Natural killer cell (primary cell): ENCODE measurements around the gene RAX2. TPM values are rescaled to one million over a fixed set of nuclear protein-coding genes. Genes with fewer than 3 reads are reported as not detected.

Experiments used
- ATAC-seq, 3 donors: fragments of 150-1000 bp in 2 of 3; fragments of 200-7000 bp in 1 of 3; cut with Tn5 transposase; 1 replicate in 1 of 3; 2 replicates in 2 of 3; pipeline ENCODE4 v1.10.0; 2021; ENCODE audit warnings: mild to moderate bottlenecking in 2 of 3, moderate library complexity in 2 of 3
- DNase-seq, 2 donors: peaks; one replicate each; pipeline versions ENCODE4 v3.0.0 to v3.0.0-alpha.2; 2013 to 2021; ENCODE audit warnings: mixed read lengths in 1 of 2
- H3K27ac ChIP-seq: one replicate; pipeline ENCODE4 v1.5.1; 2013; ENCODE audit warnings: mild to moderate bottlenecking, low read length
- H3K27me3 ChIP-seq: one replicate; pipeline ENCODE4 v1.6.1; 2013; ENCODE audit warnings: low read length; ENCODE audit not compliant: control insufficient read depth, insufficient read depth
- H3K36me3 ChIP-seq: one replicate; pipeline ENCODE4 v1.6.1; 2013; ENCODE audit warnings: low read length; ENCODE audit not compliant: control insufficient read depth, insufficient read depth
- H3K4me1 ChIP-seq: one replicate; pipeline ENCODE4 v1.6.1; 2013; ENCODE audit warnings: low read length; ENCODE audit not compliant: control insufficient read depth, insufficient read depth
- H3K4me3 ChIP-seq: one replicate; pipeline ENCODE4 v1.5.1; 2013; ENCODE audit warnings: low read length
- H3K9me3 ChIP-seq: one replicate; pipeline ENCODE4 v1.6.1; 2013; ENCODE audit warnings: low read length; ENCODE audit not compliant: control insufficient read depth, insufficient read depth
- H3K27ac Mint-ChIP-seq, 2 donors: one replicate each; pipeline ENCODE4 v1.8.0; 2022; ENCODE audit warnings: mild to moderate bottlenecking in 2 of 2, mixed read lengths in 2 of 2, moderate library complexity in 1 of 2
- H3K27me3 Mint-ChIP-seq, 2 donors: one replicate each; pipeline ENCODE4 v1.8.0; 2022; ENCODE audit warnings: low read depth in 2 of 2, mixed read lengths in 2 of 2
- H3K36me3 Mint-ChIP-seq: one replicate; pipeline ENCODE4 v1.8.0; 2022; ENCODE audit warnings: mixed read lengths
- H3K4me1 Mint-ChIP-seq, 2 donors: one replicate each; pipeline ENCODE4 v1.8.0; 2022; ENCODE audit warnings: mixed read lengths in 2 of 2
- H3K4me3 Mint-ChIP-seq: one replicate; pipeline ENCODE4 v1.8.0; 2022; ENCODE audit warnings: mild to moderate bottlenecking, moderate library complexity, mixed read lengths
- H3K9me3 Mint-ChIP-seq, 2 donors: one replicate each; pipeline ENCODE4 v1.8.0; 2022; ENCODE audit warnings: mixed read lengths in 2 of 2
- CTCF ChIP-seq: fragments of 200-600 bp; IDR thresholded peaks from one replicate; pipeline ENCODE4 v1.8.0; 2022; ENCODE audit warnings: antibody characterized with exemption
- WGBS: methylation state at CpG from one replicate; pipeline ENCODE4 v1.1.7; 2013; ENCODE audit warnings: missing lambda C conversion rate; ENCODE audit not compliant: insufficient coverage; 5-methylcytosine and 5-hydroxymethylcytosine counted together
- intact Hi-C: fragments of 100-400 bp; cut with micrococcal nuclease; formaldehyde crosslinking; loops from one replicate; pipeline ENCODE4 v1.14.2; 2022
- total RNA-seq, 4 donors: library from RNA; stranded (reverse); fragments of 120-200 nt in 1 of 4; gene quantifications; one replicate each; pipeline versions ENCODE4 v1.2.3 to v1.2.4, GENCODE V29; 2013 to 2022

The RAX2 gene
- total RNA-seq, 3 donors from 2014 or later (not counting 1 experiment from before 2014, with no cell fraction given), result not detected

- TF ChIP-seq CTCF, result no peak
- peaks cover 8% of the 10 kb centered on the region for H3K36me3 Mint-ChIP-seq
- H3K4me1 Mint-ChIP-seq, result peaks cover 18 to 41% of the 10 kb centered on the region in 2 donors
- DNase-seq (no peak), ATAC-seq (no peak)
- peaks cover 3 to 5% of the 10 kb centered on the region in 2 donors for H3K9me3 Mint-ChIP-seq
- H3K36me3 ChIP-seq, result peaks cover 57% of the 10 kb centered on the region
- H3K4me3 Mint-ChIP-seq, result no peak overlapping the region
- H3K27me3 Mint-ChIP-seq, result no peaks in the 10 kb centered on the region
- H3K4me3 ChIP-seq, result no peak overlapping the region
- WGBS, result 96% methylated on average over 2 of the region's 2 CpGs
- intact Hi-C loops, result loop anchor here (10.0 kb wide), 1 partner anchor 203 kb away; the partner anchor contains the start of gene EEF2
- H3K4me1 ChIP-seq, result peaks cover 38% of the 10 kb centered on the region
- H3K27ac ChIP-seq, result no peak overlapping the region
- no peaks in the 10 kb centered on the region for H3K27me3 ChIP-seq
- peak overlapping the region; percentile 36 to 89 for H3K27ac Mint-ChIP-seq
- peaks cover 20% of the 10 kb centered on the region for H3K9me3 ChIP-seq
These were observed 9.6 kb upstream of the RAX2 start for GRCh38 chr19:3781603-3782002.

- WGBS, result 86% methylated on average over 9 of the region's 9 CpGs
- Histone ChIP-seq H3K36me3 (peaks cover 57% of the 10 kb centered on the region), H3K27ac (no peak overlapping the region), H3K27me3 (no peaks in the 10 kb centered on the region), H3K9me3 (peaks cover 20% of the 10 kb centered on the region), H3K4me3 (no peak overlapping the region), H3K4me1 (peaks cover 38% of the 10 kb centered on the region)
- TF ChIP-seq CTCF, result no peak
- H3K4me3 Mint-ChIP-seq, result no peak overlapping the region
- H3K36me3 Mint-ChIP-seq, result peaks cover 8% of the 10 kb centered on the region
- no peaks in the 10 kb centered on the region for H3K27me3 Mint-ChIP-seq
- intact Hi-C loops, result loop anchor here (10.0 kb wide), 1 partner anchor 204 kb away; the partner anchor contains the start of gene EEF2
- H3K4me1 Mint-ChIP-seq, result peaks cover 18 to 48% of the 10 kb centered on the region in 2 donors
- H3K27ac Mint-ChIP-seq, result peak overlapping the region; percentile 36 to 89
- ATAC-seq (no peak), DNase-seq (peak in 1 of 2 donors; percentile 24)
- H3K9me3 Mint-ChIP-seq, result peaks cover 3 to 5% of the 10 kb centered on the region in 2 donors
These were observed 8.8 kb upstream of the RAX2 start for GRCh38 chr19:3780786-3781304.

GRCh38 chr19:3778899-3779723 lies 7.1 kb upstream of the RAX2 start:
- Histone ChIP-seq H3K27ac (no peak overlapping the region), H3K4me3 (no peak overlapping the region), H3K9me3 (peaks cover 20% of the 10 kb centered on the region), H3K27me3 (no peaks in the 10 kb centered on the region), H3K4me1 (peaks cover 26% of the 10 kb centered on the region), H3K36me3 (peaks cover 54% of the 10 kb centered on the region)
- Mint-ChIP-seq H3K36me3 (peaks cover 8% of the 10 kb centered on the region), H3K9me3 (peaks cover 3 to 5% of the 10 kb centered on the region in 2 donors), H3K27me3 (no peaks in the 10 kb centered on the region), H3K27ac (peak overlapping the region in 1 of 2 donors; percentile 36), H3K4me1 (peaks cover 11 to 41% of the 10 kb centered on the region in 2 donors), H3K4me3 (no peak overlapping the region)
- 89% methylated on average over 44 of the region's 44 CpGs for WGBS
- ATAC-seq, result no peak
- intact Hi-C loops, result no loop called here
- no peak for DNase-seq
- TF ChIP-seq CTCF, result no peak
